Transverse colon (tissue), 3 donors: ENCODE results near the gene BEST3.

Experiments
- CTCF ChIP-seq, 5 experiments: fragments of 200-600 bp in 3 of 5; fragments of 450-650 bp in 2 of 5; sonication (generic) in 3 of 5; IDR thresholded peaks; 1 replicate in 2 of 5; 2 replicates in 3 of 5; pipeline ENCODE4 v1.5.1; 2016 to 2017; ENCODE audit warnings: antibody characterized with exemption in 5 of 5, inconsistent platforms in 3 of 5, mild to moderate bottlenecking in 2 of 5, moderate library complexity in 1 of 5
- POLR2A ChIP-seq: fragments of 450-650 bp; IDR thresholded peaks from one replicate; pipeline ENCODE4 v1.6.1; 2016; ENCODE audit warnings: antibody characterized with exemption, mild to moderate bottlenecking, moderate library complexity

- no peak for TF ChIP-seq POLR2A
- no peak for TF ChIP-seq CTCF (IDR thresholded peaks at IDR 0.05)
Observed at GRCh38 chr12:69676257-69677012, 22.7 kb downstream of the BEST3 start.
